AG09319 (cell line): ENCODE measurements around the gene ARID1B.

Source experiments
- DNase-seq: peaks from one replicate; pipeline ENCODE4 v3.0.0-alpha.2; 2010; ENCODE audit warnings: low read depth; ENCODE audit errors: extremely low read depth
- CTCF ChIP-seq: IDR thresholded peaks from 2 replicates; pipeline ENCODE4 v1.5.1; 2011; ENCODE audit warnings: low read depth, mild to moderate bottlenecking, inconsistent platforms, low read length, moderate library complexity

ARID1B gene

DNA sequence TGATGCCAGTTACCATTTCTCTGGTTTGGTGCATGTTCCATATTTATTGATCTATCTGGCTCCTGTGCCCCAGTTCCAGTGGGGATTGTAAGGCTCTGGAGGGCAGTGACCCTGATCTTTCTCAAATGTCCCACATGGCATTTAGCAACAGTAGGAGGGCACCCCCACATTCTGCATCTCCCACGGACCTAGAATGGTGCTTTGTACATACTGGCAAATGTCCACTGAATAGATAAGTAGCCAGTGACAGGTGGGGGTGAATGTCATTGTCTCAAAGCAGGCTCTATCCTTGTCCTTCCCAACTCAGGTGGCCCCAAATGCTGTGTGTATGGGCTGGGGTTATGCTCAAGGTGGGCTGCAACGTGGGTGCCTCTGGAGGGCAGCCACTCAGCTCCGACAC is 462.0 kb downstream of the ARID1B start:
- DNase-seq = no peak

GRCh38 chr6:157239671-157240058 is 462.5 kb downstream of the ARID1B start:
- no peak for DNase-seq
- TF ChIP-seq CTCF = no peak

More for the DNA sequence above, 462.0 kb downstream of the ARID1B start:
- TF ChIP-seq CTCF = no peak

DNA sequence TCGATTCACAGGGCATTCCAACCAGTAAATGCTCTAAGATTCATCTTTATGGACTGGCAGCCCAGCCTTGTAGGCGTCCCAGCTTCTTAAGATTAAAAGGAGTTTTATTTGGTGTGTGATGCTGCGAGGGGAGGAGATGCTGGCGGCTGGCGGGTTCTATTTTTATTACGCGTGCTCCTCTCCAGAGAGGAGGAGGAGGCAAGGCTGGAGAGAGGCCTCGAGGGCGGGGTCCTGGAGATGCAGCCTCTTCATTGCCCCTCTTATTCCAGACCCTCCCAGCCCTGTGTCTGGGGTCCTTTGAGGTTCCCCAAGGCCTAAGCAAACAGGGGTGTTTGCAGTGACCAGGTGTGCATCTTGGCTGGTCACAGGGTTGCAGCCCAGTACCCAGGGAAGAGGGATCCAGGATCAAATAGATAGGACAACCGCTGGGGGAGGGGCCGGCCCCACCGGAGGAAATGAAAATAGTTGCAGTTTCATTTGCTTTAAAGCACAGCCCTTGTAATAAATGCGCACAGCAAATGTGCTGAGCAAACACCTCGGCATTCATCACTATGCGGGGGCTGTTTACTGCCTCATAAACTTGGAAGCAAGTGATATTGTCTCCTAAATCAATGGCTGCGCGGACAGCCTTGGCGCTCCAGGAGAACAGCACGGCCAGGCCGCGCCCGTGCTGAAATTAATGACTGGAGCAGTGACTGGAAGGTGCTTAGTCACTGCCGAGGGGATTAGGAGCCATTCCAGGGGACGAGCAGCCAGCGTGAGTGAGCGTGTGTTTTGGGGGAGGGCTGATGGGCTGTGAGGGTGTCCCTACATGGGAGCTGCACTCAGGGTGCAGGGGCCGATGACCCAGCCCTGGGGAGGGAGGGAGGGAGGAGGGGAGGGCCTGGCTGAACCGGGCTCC is 463.1 kb downstream of the ARID1B start:
- TF ChIP-seq CTCF = no peak
- no peak for DNase-seq

- DNase-seq = no peak
- TF ChIP-seq CTCF = no peak
Observed at GRCh38 chr6:157240960-157241311, 463.8 kb downstream of the ARID1B start.

DNA sequence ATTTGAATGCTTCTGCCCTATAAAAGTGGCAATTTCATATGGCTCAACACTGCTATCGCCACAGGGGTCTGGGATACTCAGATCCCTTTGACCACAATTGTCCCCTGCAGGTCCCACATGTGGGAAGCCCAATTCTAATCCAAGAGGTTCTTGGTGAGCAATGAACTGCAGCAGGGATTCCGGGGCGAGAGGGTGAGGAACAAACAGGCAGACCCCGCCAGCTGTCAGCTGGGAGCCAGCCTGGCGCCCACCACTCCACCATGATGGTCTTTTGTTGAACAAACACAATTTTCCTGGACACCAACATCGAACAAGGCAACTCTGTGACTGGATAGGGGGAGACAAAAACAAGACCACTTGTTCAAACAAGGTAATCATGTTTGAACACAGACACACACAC is 465.6 kb downstream of the ARID1B start:
- TF ChIP-seq CTCF = no peak

DNA sequence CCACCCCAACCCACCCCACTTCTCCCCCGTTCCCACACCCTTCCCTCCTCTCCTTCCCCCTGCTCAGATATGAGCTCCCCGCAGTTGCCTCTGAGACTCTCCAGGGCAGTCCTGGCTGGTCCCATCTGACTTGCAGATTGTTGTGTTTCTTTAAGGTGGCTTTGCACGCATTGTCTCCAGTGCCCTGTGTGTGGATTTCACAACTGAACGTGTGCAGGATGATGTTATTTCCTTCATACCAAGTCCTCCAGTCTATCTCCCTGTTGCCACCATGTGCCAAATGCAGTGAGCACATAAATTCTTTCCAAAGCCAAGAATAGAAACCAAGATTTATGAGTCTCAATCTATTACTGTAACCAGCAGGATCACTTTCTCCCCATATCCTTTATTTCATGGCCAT is 467.0 kb downstream of the ARID1B start:
- no peak for TF ChIP-seq CTCF
- peak; percentile 27 for DNase-seq

More for the DNA sequence above, 465.6 kb downstream of the ARID1B start:
- DNase-seq = no peak

DNA sequence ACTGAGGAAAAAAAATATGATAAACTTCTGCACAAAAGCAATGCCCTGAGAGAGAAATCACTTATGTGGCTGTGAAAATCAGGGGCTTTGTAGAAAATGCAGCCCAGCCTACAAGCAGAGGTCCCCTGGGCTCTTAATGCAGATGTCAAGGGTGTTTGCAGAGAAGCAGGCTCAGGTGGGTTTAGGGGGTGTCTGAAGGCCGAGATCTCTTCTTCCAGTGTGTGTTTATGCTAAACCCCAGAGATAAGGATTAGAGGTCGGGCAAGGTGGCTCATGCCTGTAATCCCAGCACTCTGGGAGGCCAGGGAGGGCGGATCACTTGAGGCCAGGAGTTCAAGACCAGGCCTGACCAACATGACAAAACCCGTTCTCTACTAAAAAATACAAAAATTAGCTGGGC is 467.6 kb downstream of the ARID1B start:
- no peak for DNase-seq
- TF ChIP-seq CTCF = no peak
